C4-2B (cell line): ENCODE measurements around the gene ANP32D.
"Not testable (repeated sequence)": the region's sequence is repeated elsewhere in the genome, so short reads cannot be mapped to it uniquely, and the experiment has no call there.

Experiments
- H3K27ac ChIP-seq: fragments of 450-650 bp; 2 replicates; pipeline ENCODE4 v1.5.1; 2017
- CTCF ChIP-seq: fragments of 450-650 bp; conservative IDR thresholded peaks from 2 replicates; pipeline ENCODE4 v1.5.1; 2017; ENCODE audit warnings: mild to moderate bottlenecking
- ZFX ChIP-seq: fragments of 450-650 bp; IDR thresholded peaks from 2 replicates; pipeline ENCODE4 v1.6.1; 2017

The ANP32D gene

GRCh38 chr12:48472259-48472658 is at the start of gene ANP32D:
TSS of gene ANP32D (plus strand) at chr12:48472559. CDS start at chr12:48472665, 106 bp downstream.
- H3K27ac ChIP-seq = no peak within 1 kb of the TSS
- no peak for TF ChIP-seq CTCF
- TF ChIP-seq ZFX = no peak

- H3K27ac ChIP-seq = no peak overlapping the region
- TF ChIP-seq CTCF (no peak), ZFX (no peak)
Observed at GRCh38 chr12:48423171-48423570, 49.2 kb upstream of the ANP32D start.

GRCh38 chr12:48424644-48425043 is 47.7 kb upstream of the ANP32D start:
- TF ChIP-seq ZFX = no peak
- no peak for TF ChIP-seq CTCF
- H3K27ac ChIP-seq = no peak overlapping the region

- H3K27ac ChIP-seq = not testable (repeated sequence)
Observed at GRCh38 chr12:48434016-48434415, 38.3 kb upstream of the ANP32D start.

- TF ChIP-seq CTCF (no peak), ZFX (no peak)
- H3K27ac ChIP-seq = no peak overlapping the region
Observed at GRCh38 chr12:48441069-48441468, 31.3 kb upstream of the ANP32D start.

GRCh38 chr12:48442179-48442847 is 30.0 kb upstream of the ANP32D start:
- H3K27ac ChIP-seq = no peak overlapping the region
- TF ChIP-seq ZFX (no peak), CTCF (no peak; the same call in 1 of the 2 replicates)

GRCh38 chr12:48445538-48445937 is 26.8 kb upstream of the ANP32D start:
- H3K27ac ChIP-seq = no peak overlapping the region
- no peak for TF ChIP-seq ZFX
- no peak for TF ChIP-seq CTCF

GRCh38 chr12:48446161-48446776 is 26.1 kb upstream of the ANP32D start:
- H3K27ac ChIP-seq = no peak overlapping the region
- TF ChIP-seq CTCF (no peak), ZFX (no peak)
